Adrenal gland (tissue), 12 donors: Measurements from ENCODE around the gene TBC1D14. TPM values are rescaled to one million over a fixed set of nuclear protein-coding genes. Genes with fewer than 3 reads are reported as not detected.

Source experiments
- DNase-seq, 7 donors: peaks; one replicate each; pipeline ENCODE4 v3.0.0-alpha.2; 2019 to 2020
- H3K27ac ChIP-seq, 5 donors: fragments of 200-600 bp; sonication (generic) in 4 of 5; 1 replicate in 3 of 5; 2 replicates in 2 of 5; pipeline versions ENCODE4 v1.5.1 to v1.8.0; 2016 to 2020; ENCODE audit warnings: mild to moderate bottlenecking in 1 of 5
- H3K27me3 ChIP-seq: fragments of 200-600 bp; 2 replicates; pipeline ENCODE4 v1.8.0; 2021
- H3K36me3 ChIP-seq, 2 donors: fragments of 200-600 bp; replicated peaks in 1 of 2; 1 replicate in 1 of 2; 2 replicates in 1 of 2; pipeline versions ENCODE4 v1.5.1 to v1.8.0; 2018 to 2022
- H3K4me1 ChIP-seq, 2 donors: fragments of 200-600 bp; replicated peaks in 1 of 2; 1 replicate in 1 of 2; 2 replicates in 1 of 2; pipeline versions ENCODE4 v1.5.1 to v1.8.0; 2018 to 2021
- H3K4me3 ChIP-seq, 4 donors: fragments of 200-600 bp; sonication (generic) in 3 of 4; one replicate each; pipeline ENCODE4 v1.5.1; 2016 to 2018
- H3K9me3 ChIP-seq, 3 donors: fragments of 200-600 bp; sonication (generic) in 1 of 3; replicated peaks in 1 of 3; 1 replicate in 2 of 3; 2 replicates in 1 of 3; pipeline versions ENCODE4 v1.5.1 to v1.8.0; 2016 to 2021
- POLR2A ChIP-seq, 2 donors: fragments of 450-650 bp; IDR thresholded peaks; one replicate each; pipeline ENCODE4 v1.6.1; 2017; ENCODE audit warnings: antibody characterized with exemption in 2 of 2, mild to moderate bottlenecking in 2 of 2, moderate library complexity in 1 of 2
- WGBS, 4 donors: extraction: QIAGEN DNeasy Blood & Tissue Kit in 2 of 4; methylation state at CpG; one replicate each; pipeline versions ENCODE4 v1.1.5 to v1.1.7; 2013 to 2017; 5-methylcytosine and 5-hydroxymethylcytosine counted together
- intact Hi-C, 2 donors: fragments of 100-400 bp; cut with DNase I; formaldehyde crosslinking; loops; one replicate each; pipeline versions ENCODE4 v1.14.1 to v1.15.0; 2022 to 2023
- polyA plus RNA-seq, 3 donors: library from polyadenylated mRNA; stranded (reverse); fragments of 200-250 nt in 2 of 3; fragments of 350-450 nt in 1 of 3; fragmentation: Illumina TruSeq in 1 of 3; extraction: RNeasy Lipid Tissue Mini Kit (QIAGEN cat#74804) in 1 of 3; gene quantifications; one replicate each; pipeline ENCODE4 v1.2.3, GENCODE V29; 2013 to 2014
- total RNA-seq, 9 donors: library from RNA; depleted of rRNA in 4 of 9; stranded (reverse); fragments of >200 nt in 4 of 9; fragments of 120-200 nt in 1 of 9; fragmentation: NEBNext Ultra II Directional in 1 of 9; extraction: Animal tissue kit (Norgen Biotek cat#: 25700) in 1 of 9; gene quantifications; one replicate each; pipeline versions ENCODE4 v1.1.0 to v1.2.4, GENCODE V29; 2013 to 2023
- TF ChIP-seq, protein P1 (sequence below), 6 experiments: fragments of 450-650 bp in 4 of 6; fragments of 200-600 bp in 2 of 6; sonication (generic) in 1 of 6; IDR thresholded peaks; 1 replicate in 5 of 6; 2 replicates in 1 of 6; pipeline versions ENCODE4 v1.5.1 to v1.8.0; 2016 to 2021; ENCODE audit warnings: antibody characterized with exemption in 6 of 6, mild to moderate bottlenecking in 2 of 6, moderate library complexity in 1 of 6
- donor health status: healthy with polysubstance abuse.
- donor health status: Bipolar disorder and iron deficiency.
- donor health status: DM: yes; HTN: yes; CAD: no.
- donor health status: DM: no; HTN: no; CAD: no.
- donor health status: DM: no; HTN: no; CAD: no.
- donor health status: DM: yes; HTN: yes; CAD: no.

The TBC1D14 gene
- total and polyA plus RNA-seq, 12 donors, result 24.9 to 110 (median 83.0) TPM

DNA sequence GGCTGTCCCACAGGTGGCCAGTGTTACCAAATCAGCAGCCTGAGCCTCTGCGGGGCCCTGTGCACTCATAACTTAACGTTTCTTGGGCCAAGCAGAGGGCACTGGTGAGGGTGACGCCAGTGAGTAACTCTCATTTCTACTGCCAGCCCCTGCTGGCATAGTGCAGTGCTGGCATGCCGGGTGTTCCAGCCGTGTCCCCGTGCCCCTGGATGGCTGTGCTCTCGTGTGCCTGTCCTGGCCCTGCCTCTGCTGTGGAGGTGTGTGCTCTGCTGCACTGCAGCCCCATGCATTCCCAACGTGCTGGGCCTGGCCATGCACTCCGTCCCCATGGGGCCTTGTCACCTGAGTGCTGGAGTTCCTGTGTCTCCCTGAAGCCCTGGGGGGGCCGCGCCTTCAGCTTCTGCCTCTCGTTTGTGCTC is 14.7 kb downstream of the TBC1D14 start:
- TF ChIP-seq, protein P1, sequence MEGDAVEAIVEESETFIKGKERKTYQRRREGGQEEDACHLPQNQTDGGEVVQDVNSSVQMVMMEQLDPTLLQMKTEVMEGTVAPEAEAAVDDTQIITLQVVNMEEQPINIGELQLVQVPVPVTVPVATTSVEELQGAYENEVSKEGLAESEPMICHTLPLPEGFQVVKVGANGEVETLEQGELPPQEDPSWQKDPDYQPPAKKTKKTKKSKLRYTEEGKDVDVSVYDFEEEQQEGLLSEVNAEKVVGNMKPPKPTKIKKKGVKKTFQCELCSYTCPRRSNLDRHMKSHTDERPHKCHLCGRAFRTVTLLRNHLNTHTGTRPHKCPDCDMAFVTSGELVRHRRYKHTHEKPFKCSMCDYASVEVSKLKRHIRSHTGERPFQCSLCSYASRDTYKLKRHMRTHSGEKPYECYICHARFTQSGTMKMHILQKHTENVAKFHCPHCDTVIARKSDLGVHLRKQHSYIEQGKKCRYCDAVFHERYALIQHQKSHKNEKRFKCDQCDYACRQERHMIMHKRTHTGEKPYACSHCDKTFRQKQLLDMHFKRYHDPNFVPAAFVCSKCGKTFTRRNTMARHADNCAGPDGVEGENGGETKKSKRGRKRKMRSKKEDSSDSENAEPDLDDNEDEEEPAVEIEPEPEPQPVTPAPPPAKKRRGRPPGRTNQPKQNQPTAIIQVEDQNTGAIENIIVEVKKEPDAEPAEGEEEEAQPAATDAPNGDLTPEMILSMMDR (IDR thresholded peaks at IDR 0.05), result peak in 1 of 6 experiments; percentile 36
- TF ChIP-seq POLR2A (IDR thresholded peaks at IDR 0.05), result no peak
- no peak overlapping the region for H3K4me3 ChIP-seq
- H3K4me1 ChIP-seq, result peaks cover 15 to 67% of the 10 kb centered on the region in 2 donors
- peak overlapping the region in 4 of 5 donors; percentile 5 to 92 (median 60) for H3K27ac ChIP-seq
- intact Hi-C loops, result no loop called here
- H3K27me3 ChIP-seq, result no peaks in the 10 kb centered on the region
- DNase-seq, result peak in 3 of 7 donors; percentile 46 to 63 (median 50)
- 72 to 85% (median 77%) methylated on average over 9 to 12 of the region's 12 CpGs; no CpG with 5 or more reads in 1 of the 4 donors for WGBS, 4 donors
- H3K36me3 ChIP-seq, result peaks cover 0 to 17% of the 10 kb centered on the region in 2 donors
- H3K9me3 ChIP-seq, result no peaks in the 10 kb centered on the region

DNA sequence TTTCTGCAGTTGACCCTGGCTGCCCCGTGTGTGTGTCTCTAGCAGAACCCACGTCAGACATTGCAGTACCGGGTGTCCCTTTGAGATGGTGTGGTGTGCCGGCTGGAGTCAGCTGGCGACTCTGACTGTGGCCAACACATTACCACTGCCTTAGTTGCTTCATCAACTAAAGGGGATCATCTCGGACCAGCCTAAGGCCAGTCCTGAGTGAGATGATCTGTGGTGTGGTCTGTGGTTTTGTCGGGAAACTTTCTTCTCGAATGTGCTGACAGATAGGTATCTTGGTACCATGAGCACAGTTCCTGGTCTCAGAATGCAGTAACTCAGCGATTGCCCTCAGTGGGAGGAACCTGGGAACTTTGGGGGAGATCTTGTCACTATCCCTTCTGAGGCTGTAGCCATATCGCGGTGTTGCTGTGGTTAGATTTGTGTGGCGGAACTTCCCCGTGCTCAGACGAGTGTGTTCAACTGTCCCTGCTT is 15.8 kb downstream of the TBC1D14 start:
- 75 to 90% (median 80%) methylated on average over 9 to 14 of the region's 14 CpGs for WGBS, 4 donors
- Histone ChIP-seq H3K4me3 (no peak overlapping the region), H3K27ac (peak overlapping the region; percentile 35 to 92 (median 81)), H3K27me3 (no peaks in the 10 kb centered on the region), H3K9me3 (no peaks in the 10 kb centered on the region), H3K4me1 (peaks cover 15 to 69% of the 10 kb centered on the region in 2 donors), H3K36me3 (peaks cover 0 to 17% of the 10 kb centered on the region in 2 donors)
- TF ChIP-seq, protein P1 (IDR thresholded peaks at IDR 0.05), result no peak
- TF ChIP-seq POLR2A (IDR thresholded peaks at IDR 0.05), result peak in 1 of 2 donors; percentile 12
- DNase-seq, result peak in 3 of 7 donors; percentile 67 to 77 (median 72)
- intact Hi-C loops, result no loop called here

- no peak for TF ChIP-seq POLR2A (IDR thresholded peaks at IDR 0.05)
- TF ChIP-seq, protein P1 (IDR thresholded peaks at IDR 0.05), result no peak
- Histone ChIP-seq H3K4me3 (no peak overlapping the region), H3K36me3 (peaks cover 0 to 17% of the 10 kb centered on the region in 2 donors), H3K27me3 (no peaks in the 10 kb centered on the region), H3K27ac (peak overlapping the region; percentile 51 to 92 (median 81)), H3K9me3 (no peaks in the 10 kb centered on the region), H3K4me1 (peaks cover 15 to 73% of the 10 kb centered on the region in 2 donors)
- 78 to 86% (median 84%) methylated on average over 19 of the region's 19 CpGs for WGBS, 4 donors
- intact Hi-C loops, result no loop called here
- peak in 1 of 7 donors; percentile 48 for DNase-seq
These were observed 16.5 kb downstream of the TBC1D14 start for GRCh38 chr4:6926081-6926480.

- peaks cover 0 to 17% of the 10 kb centered on the region in 2 donors for H3K36me3 ChIP-seq
- peak; percentile 84 to 96 (median 94) for DNase-seq
- H3K9me3 ChIP-seq, result no peaks in the 10 kb centered on the region
- TF ChIP-seq POLR2A (IDR thresholded peaks at IDR 0.05), result peak; percentile 57 to 90
- TF ChIP-seq, protein P1 (IDR thresholded peaks at IDR 0.05), result peak in 1 of 6 experiments; percentile 11
- WGBS, 4 donors, result 22 to 31% (median 25%) methylated on average over 12 to 13 of the region's 13 CpGs
- peak overlapping the region in 1 of 4 donors; percentile 31 for H3K4me3 ChIP-seq
- peaks cover 18 to 81% of the 10 kb centered on the region in 2 donors for H3K4me1 ChIP-seq
- H3K27ac ChIP-seq, result peak overlapping the region; percentile 51 to 92 (median 81)
- H3K27me3 ChIP-seq, result no peaks in the 10 kb centered on the region
- intact Hi-C loops, result no loop called here
These were observed 17.3 kb downstream of the TBC1D14 start for GRCh38 chr4:6926681-6927478.
